ENCODE results near the gene NSUN4. TPM values are rescaled to one million over a fixed set of nuclear protein-coding genes. Genes with fewer than 3 reads are reported as not detected.

Gene NSUN4
- total and polyA plus RNA-seq, 12 donors = 9.6 to 18.7 (median 15.6) TPM

GRCh38 chr1:46300673-46301405 is 39.8 kb upstream of the NSUN4 start:
- peaks cover 0 to 25% (median 19%) of the 10 kb centered on the region in 9 donors for H3K36me3 ChIP-seq
- H3K9me3 ChIP-seq = no peaks in the 10 kb centered on the region
- no peak for ATAC-seq
- DNase-seq = peak in 1 of 2 donors; percentile 48
- WGBS, 2 donors = 21 to 24% methylated on average over 6 of the region's 6 CpGs
- H3K27ac ChIP-seq = peak overlapping the region; percentile 95 to 99 (median 98)
- peaks cover 7 to 56% (median 46%) of the 10 kb centered on the region in 9 donors for H3K4me1 ChIP-seq
- H3K27me3 ChIP-seq = no peaks in the 10 kb centered on the region
- no peak for TF ChIP-seq CTCF (IDR thresholded peaks at IDR 0.05)
- peak overlapping the region; percentile 76 to 98 (median 90) for H3K4me3 ChIP-seq
- intact Hi-C loops (cut with DNase I) = loop anchor here in 6 of 10 donors (5.0 kb wide), 2 partner anchors 41 to 54 kb away; partner anchors contain the start of genes NSUN4 (in 5 of the 6) and RAD54L (in 2 of the 6)

DNA sequence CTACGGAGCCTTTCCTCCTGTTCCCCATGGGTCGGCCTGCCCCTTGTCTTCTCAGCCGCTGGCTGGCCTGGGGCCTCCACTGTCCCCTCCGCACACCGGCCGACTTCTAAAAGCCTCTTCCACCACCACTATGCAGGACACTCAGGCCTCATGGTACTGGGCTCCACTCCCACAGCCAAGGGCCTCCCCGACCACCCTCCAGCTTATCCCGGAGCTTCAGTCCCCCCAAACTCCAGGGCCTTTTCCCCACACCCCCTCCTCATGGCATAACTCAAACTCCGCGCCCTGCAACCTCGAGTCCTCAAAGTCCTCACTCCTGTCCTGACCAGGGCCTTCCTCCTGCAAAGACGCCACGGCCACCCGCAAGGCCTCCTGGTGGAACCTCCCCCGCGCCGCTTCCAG is 39.2 kb upstream of the NSUN4 start:
- no peak for TF ChIP-seq CTCF (IDR thresholded peaks at IDR 0.05)
- intact Hi-C loops (cut with DNase I) = loop anchor here in 6 of 10 donors (5.0 kb wide), 2 partner anchors 41 to 54 kb away; partner anchors contain the start of genes NSUN4 (in 5 of the 6) and RAD54L (in 2 of the 6)
- Histone ChIP-seq H3K9me3 (no peaks in the 10 kb centered on the region), H3K36me3 (peaks cover 0 to 20% (median 15%) of the 10 kb centered on the region in 9 donors), H3K4me1 (peaks cover 7 to 62% (median 51%) of the 10 kb centered on the region in 9 donors), H3K4me3 (peak overlapping the region; percentile 76 to 98 (median 90)), H3K27ac (peak overlapping the region; percentile 95 to 99 (median 98)), H3K27me3 (no peaks in the 10 kb centered on the region)
- ATAC-seq = no peak
- no peak for DNase-seq
- 4 to 8% methylated on average over 17 of the region's 17 CpGs for WGBS, 2 donors

DNA sequence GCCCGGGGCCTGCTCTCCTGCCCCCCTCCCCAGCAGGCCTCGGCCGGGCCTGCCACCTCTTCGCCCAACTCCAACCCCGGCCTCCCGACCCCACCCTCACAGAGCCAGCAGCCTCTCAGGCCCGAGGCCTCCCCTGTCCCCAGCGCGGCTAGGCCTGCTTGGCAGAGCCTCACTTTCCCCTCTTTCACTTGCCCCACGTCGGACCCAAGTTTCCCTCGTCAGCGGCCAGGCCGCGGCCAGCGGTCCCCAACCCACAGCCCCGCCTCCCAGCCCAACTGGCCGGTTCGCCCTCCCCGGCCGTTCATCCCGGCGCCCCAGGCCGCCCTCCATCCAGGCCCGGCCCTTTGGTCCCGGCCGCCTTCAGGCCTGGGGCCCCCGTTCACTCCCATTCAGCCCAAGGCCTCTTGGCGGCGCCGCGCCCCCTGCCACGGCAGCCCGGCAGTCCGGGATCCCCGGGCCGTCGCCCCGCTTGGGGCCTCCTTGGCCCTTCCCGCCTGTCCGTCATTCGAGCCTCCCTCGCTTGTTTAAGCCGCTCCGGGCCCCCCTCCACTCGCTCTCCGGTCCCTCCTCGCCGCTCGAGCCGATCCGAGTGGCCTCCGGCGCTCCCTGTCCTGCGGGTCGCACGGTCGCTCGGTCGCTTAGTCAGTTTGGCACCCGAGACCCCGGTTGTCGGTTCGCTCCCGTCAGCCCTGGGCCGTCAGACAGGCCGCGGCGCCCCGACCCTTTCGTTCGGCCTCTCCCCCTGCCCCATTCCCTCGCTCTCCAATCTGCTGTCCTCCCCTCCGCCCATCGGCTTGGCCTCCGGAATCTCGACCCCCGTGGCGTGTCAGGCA is 38.6 kb upstream of the NSUN4 start:
- ATAC-seq = peak; percentile 3 to 55 (median 15)
- intact Hi-C loops (cut with DNase I) = loop anchor here in 7 of 10 donors (2.0 to 5.0 kb wide), 4 partner anchors 39 to 55 kb away; partner anchors contain the start of genes NSUN4 (in 7 of the 7) and RAD54L (in 3 of the 7)
- 0 to 1% methylated on average over 79 of the region's 79 CpGs for WGBS, 2 donors

More for the DNA sequence above, 38.6 kb upstream of the NSUN4 start:
- H3K36me3 ChIP-seq = peaks cover 0 to 20% (median 13%) of the 10 kb centered on the region in 9 donors
- peak overlapping the region; percentile 76 to 98 (median 90) for H3K4me3 ChIP-seq
- peak in 6 of 9 donors; percentile 7 to 40 (median 32) for TF ChIP-seq CTCF (IDR thresholded peaks at IDR 0.05)
- H3K4me1 ChIP-seq = peaks cover 10 to 68% (median 57%) of the 10 kb centered on the region in 9 donors
- H3K9me3 ChIP-seq = no peaks in the 10 kb centered on the region
- no peaks in the 10 kb centered on the region for H3K27me3 ChIP-seq
- DNase-seq = peak; percentile 38 to 60
- H3K27ac ChIP-seq = peak overlapping the region; percentile 95 to 99 (median 98)
